Activated B cell treated with CpG ODN at 0.5 μM for 24 hours (primary cell): ENCODE data around the gene CCL15. TPM values are rescaled to one million over a fixed set of nuclear protein-coding genes. Genes with fewer than 3 reads are reported as not detected.

Source experiments
- ATAC-seq: fragments of 200-7000 bp; cut with Tn5 transposase; one replicate; pipeline ENCODE4 v1.10.0; 2021; ENCODE audit warnings: low read depth, mild to moderate bottlenecking, moderate library complexity
- CTCF ChIA-PET: fragments of 350-600 bp; sonication (Branson Sonifier 250); formaldehyde crosslinking; loops from one replicate; lab custom pipeline; 2021; ENCODE audit warnings: antibody characterized with exemption; lab: Charles Lee
- POLR2A ChIA-PET: fragments of 350-600 bp; sonication (Branson Sonifier 250); formaldehyde crosslinking; loops from one replicate; lab custom pipeline; 2021; ENCODE audit warnings: antibody characterized with exemption; lab: Charles Lee
- DNase-seq: peaks from one replicate; pipeline ENCODE4 v3.0.0; 2022
- H3K27ac Mint-ChIP-seq: one replicate; pipeline ENCODE4 v1.8.0; 2020; ENCODE audit warnings: mixed read lengths
- H3K27me3 Mint-ChIP-seq: one replicate; pipeline ENCODE4 v1.8.0; 2021; ENCODE audit warnings: mixed read lengths
- H3K36me3 Mint-ChIP-seq: one replicate; pipeline ENCODE4 v1.8.0; 2021; ENCODE audit warnings: low read depth, mixed read lengths
- H3K4me1 Mint-ChIP-seq: one replicate; pipeline ENCODE4 v1.8.0; 2021; ENCODE audit warnings: mixed read lengths
- H3K4me3 Mint-ChIP-seq: one replicate; pipeline ENCODE4 v1.8.0; 2020; ENCODE audit warnings: mild to moderate bottlenecking, mixed read lengths
- H3K9me3 Mint-ChIP-seq: one replicate; pipeline ENCODE4 v1.8.0; 2020; ENCODE audit warnings: mixed read lengths
- intact Hi-C: fragments of 100-400 bp; cut with micrococcal nuclease; formaldehyde crosslinking; loops from one replicate; pipeline ENCODE4 v1.15.1; 2024
- total RNA-seq: library from RNA; stranded (reverse); gene quantifications from 2 replicates; pipeline ENCODE4 v1.2.3, GENCODE V29; 2022
- TF ChIP-seq, protein P1 (sequence below): fragments of 200-600 bp; IDR thresholded peaks from one replicate; pipeline ENCODE4 v1.8.0; 2022; ENCODE audit warnings: antibody characterized with exemption, mild to moderate bottlenecking

The CCL15 gene
- total RNA-seq, 1 donor from 2014 or later = not detected

DNA sequence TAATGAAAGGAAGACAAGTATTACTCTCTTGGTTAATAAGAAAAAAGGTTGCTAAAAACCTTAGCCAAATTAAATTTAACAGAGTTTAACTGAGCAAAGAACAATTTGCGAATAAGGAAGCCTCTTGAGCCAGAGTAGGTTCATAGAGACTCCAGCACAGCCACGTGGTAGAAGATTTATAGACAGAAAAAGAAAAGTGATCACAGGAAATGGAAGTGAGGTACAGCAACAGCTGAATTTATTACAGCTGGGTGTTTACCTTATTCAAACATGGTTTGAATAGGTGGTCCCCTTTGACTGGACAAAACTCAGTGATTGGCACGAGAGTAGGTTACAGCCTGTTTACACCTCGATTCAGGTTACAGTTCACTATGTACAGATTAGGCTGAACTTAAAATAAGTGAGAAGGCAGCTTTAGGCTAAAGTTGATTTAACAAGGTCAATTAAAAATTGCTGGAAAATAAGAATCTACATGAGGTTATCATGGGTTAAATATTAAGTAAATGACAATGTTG lies 3.3 kb upstream of the CCL15 start:
- H3K4me1 Mint-ChIP-seq = peaks cover 19% of the 10 kb centered on the region
- no peak overlapping the region for H3K4me3 Mint-ChIP-seq

DNA sequence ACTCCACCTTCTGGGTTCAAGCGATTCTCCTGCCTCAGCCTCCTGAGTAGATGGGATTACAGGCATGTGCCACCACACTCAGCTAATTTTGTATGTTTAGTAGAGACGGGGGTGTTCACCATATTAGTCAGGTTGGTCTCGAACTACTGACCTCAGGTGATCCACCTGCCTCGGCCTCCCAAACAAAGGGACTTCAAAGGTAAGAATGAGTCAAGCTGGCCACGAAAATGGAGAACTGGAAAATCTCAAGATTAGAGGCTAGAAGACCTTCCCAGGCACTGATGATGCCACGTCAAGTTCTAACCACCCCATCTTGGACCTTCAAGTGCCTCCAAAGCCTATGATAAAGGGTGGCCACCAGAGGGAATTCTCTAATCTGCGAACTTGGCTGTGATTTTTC lies 1.3 kb upstream of the CCL15 start:
- peaks cover 20% of the 10 kb centered on the region for H3K4me1 Mint-ChIP-seq
- ChIA-PET POLR2A (no interaction called here), CTCF (no interaction called here)
- H3K27ac Mint-ChIP-seq = no peak overlapping the region
- peaks cover 11% of the 10 kb centered on the region for H3K27me3 Mint-ChIP-seq
- no peaks in the 10 kb centered on the region for H3K36me3 Mint-ChIP-seq
- ATAC-seq (no peak), DNase-seq (no peak)
- H3K4me3 Mint-ChIP-seq = no peak overlapping the region
- no peaks in the 10 kb centered on the region for H3K9me3 Mint-ChIP-seq
- intact Hi-C loops = no loop called here
- TF ChIP-seq, protein P1, sequence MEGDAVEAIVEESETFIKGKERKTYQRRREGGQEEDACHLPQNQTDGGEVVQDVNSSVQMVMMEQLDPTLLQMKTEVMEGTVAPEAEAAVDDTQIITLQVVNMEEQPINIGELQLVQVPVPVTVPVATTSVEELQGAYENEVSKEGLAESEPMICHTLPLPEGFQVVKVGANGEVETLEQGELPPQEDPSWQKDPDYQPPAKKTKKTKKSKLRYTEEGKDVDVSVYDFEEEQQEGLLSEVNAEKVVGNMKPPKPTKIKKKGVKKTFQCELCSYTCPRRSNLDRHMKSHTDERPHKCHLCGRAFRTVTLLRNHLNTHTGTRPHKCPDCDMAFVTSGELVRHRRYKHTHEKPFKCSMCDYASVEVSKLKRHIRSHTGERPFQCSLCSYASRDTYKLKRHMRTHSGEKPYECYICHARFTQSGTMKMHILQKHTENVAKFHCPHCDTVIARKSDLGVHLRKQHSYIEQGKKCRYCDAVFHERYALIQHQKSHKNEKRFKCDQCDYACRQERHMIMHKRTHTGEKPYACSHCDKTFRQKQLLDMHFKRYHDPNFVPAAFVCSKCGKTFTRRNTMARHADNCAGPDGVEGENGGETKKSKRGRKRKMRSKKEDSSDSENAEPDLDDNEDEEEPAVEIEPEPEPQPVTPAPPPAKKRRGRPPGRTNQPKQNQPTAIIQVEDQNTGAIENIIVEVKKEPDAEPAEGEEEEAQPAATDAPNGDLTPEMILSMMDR = no peak

More for the DNA sequence above, 3.3 kb upstream of the CCL15 start:
- Mint-ChIP-seq H3K27ac (no peak overlapping the region), H3K9me3 (peaks cover 4% of the 10 kb centered on the region), H3K36me3 (no peaks in the 10 kb centered on the region), H3K27me3 (peaks cover 11% of the 10 kb centered on the region)
- intact Hi-C loops = no loop called here
- ATAC-seq (peak; percentile 18), DNase-seq (no peak)
- ChIA-PET CTCF (interaction anchor here (1.3 to 1.9 kb wide), 4 partner anchors 23 to 144 kb away, joined by 4 to 8 read pairs (median 6); no protein-coding TSS in a partner anchor), POLR2A (no interaction called here)
- TF ChIP-seq, protein P1 = no peak

DNA sequence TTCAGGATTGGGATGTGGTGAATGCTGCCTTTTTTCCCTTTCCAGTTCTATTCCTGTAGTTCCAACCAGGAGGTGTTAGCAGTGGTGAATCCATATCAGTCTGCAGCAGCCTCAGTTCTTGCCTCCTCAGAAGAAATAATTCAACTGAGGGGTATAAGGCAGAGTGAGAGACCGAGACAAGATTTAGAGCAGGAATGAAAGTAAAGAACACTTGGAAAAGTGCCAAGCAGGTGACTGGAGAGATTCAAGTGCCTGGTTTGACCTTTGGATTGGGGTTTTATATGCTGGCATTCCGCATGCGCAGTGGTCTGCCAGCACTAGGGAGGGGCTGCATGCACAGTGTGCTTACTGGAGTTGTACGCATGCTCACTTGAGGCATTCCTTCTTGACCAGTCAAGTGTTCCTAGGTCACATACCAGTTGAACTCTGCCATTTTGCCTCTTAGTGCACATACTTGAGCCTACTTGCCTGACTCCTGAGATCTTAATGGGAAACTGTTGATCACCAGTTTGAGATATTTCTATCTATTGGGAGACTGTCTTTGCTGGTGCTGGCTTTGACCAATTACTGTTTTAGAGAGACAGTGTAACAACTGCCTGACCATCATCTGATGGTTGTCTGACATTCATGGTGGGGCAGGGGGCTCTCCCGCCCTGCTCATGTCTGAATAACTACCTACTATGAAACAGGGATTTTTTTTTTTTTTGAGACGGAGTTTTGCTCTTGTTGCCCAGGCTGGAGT lies 680 bp upstream of the CCL15 start:
- H3K27ac Mint-ChIP-seq = no peak overlapping the region
- CTCF ChIA-PET = interaction anchor here (0.9 kb wide), 1 partner anchor 147 kb away, joined by 4 read pairs; no protein-coding TSS in a partner anchor
- H3K27me3 Mint-ChIP-seq = peaks cover 11% of the 10 kb centered on the region
- no peak overlapping the region for H3K4me3 Mint-ChIP-seq
- no peak for ATAC-seq
- H3K9me3 Mint-ChIP-seq = no peaks in the 10 kb centered on the region
- intact Hi-C loops = no loop called here
- TF ChIP-seq, protein P1 = no peak
- POLR2A ChIA-PET = no interaction called here
- H3K36me3 Mint-ChIP-seq = no peaks in the 10 kb centered on the region
- peaks cover 24% of the 10 kb centered on the region for H3K4me1 Mint-ChIP-seq
- no peak for DNase-seq

DNA sequence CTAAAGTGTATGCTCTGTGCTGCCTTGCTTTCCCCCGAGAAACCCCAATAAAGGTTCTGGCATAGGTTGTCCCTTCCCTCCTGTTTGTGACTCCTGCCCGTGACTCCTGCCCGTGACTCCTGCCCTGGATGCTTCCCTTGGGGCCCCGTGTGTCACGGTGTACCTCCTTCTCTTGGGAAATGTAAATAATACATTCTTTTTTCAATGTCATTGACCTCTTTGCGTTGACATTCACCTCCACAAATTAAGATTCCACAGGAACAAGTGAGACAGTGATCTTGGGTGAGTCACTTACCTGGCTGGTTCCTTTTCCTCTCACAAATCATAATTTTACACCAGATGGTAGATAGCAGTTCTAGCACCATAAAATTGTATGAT lies 632 bp downstream of the CCL15 start:
- Mint-ChIP-seq H3K27ac (no peak overlapping the region), H3K4me1 (peaks cover 36% of the 10 kb centered on the region), H3K36me3 (no peaks in the 10 kb centered on the region), H3K27me3 (peaks cover 11% of the 10 kb centered on the region), H3K4me3 (no peak overlapping the region), H3K9me3 (no peaks in the 10 kb centered on the region)
- DNase-seq = no peak
- TF ChIP-seq, protein P1 = no peak
- intact Hi-C loops = no loop called here
- ATAC-seq = no peak
- CTCF ChIA-PET = no interaction called here
- POLR2A ChIA-PET = interaction anchor here (0.6 kb wide), 1 partner anchor 48 kb away, joined by 3 read pairs; no protein-coding TSS in a partner anchor

DNA sequence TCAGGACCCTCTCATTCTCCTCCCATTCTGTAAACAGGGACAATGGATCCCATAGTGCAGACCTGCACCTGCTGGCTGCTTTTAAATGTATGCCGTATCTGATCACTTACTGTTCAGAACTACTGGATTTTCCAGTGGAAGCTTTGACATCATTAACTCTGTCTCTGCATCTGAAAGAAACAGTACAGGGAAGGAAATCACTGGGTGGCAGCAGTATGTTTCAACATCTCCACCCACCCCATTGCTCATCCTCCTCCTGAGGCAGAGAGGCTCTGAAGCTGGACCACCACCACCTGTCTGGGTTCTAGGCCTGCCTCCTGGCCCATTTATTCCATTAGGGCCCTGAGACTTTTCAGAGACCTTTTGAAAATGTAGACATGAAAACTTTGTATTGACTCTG lies 2.6 kb downstream of the CCL15 start:
- H3K9me3 Mint-ChIP-seq = no peaks in the 10 kb centered on the region
- no peak for DNase-seq
- ChIA-PET POLR2A (no interaction called here), CTCF (no interaction called here)
- H3K27ac Mint-ChIP-seq = no peak overlapping the region
- peaks cover 40% of the 10 kb centered on the region for H3K4me1 Mint-ChIP-seq
- intact Hi-C loops = no loop called here
- no peak overlapping the region for H3K4me3 Mint-ChIP-seq
- H3K36me3 Mint-ChIP-seq = no peaks in the 10 kb centered on the region
- H3K27me3 Mint-ChIP-seq = peaks cover 11% of the 10 kb centered on the region
- TF ChIP-seq, protein P1 = no peak
- ATAC-seq = no peak
